Astrocyte of the hippocampus (primary cell): ENCODE measurements around the gene TRMT10B.

ENCODE experiments used
- DNase-seq: peaks from one replicate; pipeline ENCODE4 v3.0.0; 2011; ENCODE audit warnings: low read depth, low spot score

Gene TRMT10B, protein sequence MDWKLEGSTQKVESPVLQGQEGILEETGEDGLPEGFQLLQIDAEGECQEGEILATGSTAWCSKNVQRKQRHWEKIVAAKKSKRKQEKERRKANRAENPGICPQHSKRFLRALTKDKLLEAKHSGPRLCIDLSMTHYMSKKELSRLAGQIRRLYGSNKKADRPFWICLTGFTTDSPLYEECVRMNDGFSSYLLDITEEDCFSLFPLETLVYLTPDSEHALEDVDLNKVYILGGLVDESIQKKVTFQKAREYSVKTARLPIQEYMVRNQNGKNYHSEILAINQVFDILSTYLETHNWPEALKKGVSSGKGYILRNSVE

GRCh38 chr9:37753489-37754190 is at the start of gene TRMT10B:
Gene TRMT10B (plus strand): TSS chr9:37753805. CDS start chr9:37761932, 8,127 bp downstream.
- peak; percentile 86 for DNase-seq

DNA sequence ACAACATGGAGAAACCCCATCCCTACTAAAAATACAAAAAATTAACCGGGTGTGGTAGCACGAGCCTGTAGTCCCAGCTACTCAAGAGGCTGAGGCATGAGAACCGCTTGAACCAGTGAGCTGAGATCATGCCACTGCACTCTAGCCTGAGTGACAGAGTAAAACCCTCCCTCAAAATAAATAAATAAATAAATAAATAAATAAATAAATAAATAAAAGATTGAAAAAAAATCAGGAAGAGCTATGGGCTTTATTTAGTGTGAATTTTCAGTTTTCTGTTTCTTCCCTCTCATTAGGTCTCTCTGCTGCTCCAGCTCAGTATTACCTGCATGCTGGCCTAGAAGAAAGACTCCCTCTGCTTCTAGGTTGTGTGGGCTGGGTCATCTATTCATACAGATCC is 47.8 kb upstream of the TRMT10B start:
- DNase-seq, result no peak

GRCh38 chr9:37706290-37706689 is 47.3 kb upstream of the TRMT10B start:
- no peak for DNase-seq

DNA sequence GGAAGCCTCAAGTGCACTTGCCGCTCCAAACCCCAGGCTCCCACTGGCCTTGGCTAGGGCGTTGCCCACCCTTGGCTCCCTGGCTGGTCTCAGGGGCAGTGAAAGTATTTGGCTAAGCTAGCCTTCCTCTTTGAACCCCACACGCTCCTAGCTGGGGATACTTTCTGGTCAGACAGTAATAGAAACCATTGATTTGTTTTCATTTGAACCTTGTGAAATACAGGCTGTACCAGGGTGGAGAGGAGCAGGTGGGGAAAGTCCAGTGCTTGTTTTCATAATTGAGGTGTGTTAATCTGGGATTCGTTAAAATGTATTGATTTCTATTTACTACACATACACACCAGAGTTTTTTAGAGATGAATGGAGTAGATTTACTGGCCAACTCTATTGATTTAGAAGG is 45.9 kb upstream of the TRMT10B start:
- DNase-seq, result no peak

DNA sequence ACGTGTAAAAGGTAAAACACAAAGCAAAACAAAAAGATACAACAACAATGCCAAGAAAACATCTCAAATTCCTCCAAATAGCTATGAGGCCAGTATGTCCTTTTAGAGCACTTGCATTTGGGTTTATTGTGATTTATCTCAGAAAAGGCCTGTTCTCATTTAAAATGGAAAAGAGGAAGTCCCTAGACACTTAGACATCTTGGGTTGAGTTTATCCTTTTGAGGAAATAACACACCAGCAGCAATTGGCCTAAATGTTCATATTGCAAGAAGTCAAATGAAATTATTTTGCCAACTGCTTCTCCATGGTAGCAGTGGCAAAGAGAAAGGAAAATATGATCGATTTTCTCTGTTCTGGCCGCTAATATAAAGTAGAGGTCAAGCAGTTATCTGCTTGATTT is 43.6 kb upstream of the TRMT10B start:
- no peak for DNase-seq

- no peak for DNase-seq
Measured at GRCh38 chr9:37715260-37715659, 38.3 kb upstream of the TRMT10B start.

GRCh38 chr9:37715991-37716505 is 37.6 kb upstream of the TRMT10B start:
- no peak for DNase-seq

- DNase-seq, result no peak
Measured at GRCh38 chr9:37719526-37719925, 34.1 kb upstream of the TRMT10B start.

DNA sequence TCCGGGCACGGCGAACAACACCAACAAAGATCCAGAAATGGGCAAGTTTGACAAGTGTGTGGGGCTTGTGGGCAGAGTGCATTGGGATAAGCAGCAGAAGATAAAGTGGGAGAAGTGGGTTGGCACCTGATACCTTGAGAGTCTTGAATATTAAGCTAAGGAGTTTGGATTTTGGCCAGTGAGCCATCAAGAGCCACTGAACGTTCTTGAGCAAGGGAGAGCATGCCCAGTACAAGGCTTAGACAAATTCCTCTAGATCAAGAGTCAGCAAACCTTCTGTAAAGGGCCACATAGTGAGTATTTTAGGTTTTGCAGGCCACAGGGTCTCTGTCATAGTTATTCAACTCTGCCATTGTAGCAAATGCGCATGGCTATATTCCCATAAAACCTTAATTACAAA is 26.6 kb upstream of the TRMT10B start:
- no peak for DNase-seq

- DNase-seq, result no peak
Measured at GRCh38 chr9:37729499-37729898, 24.1 kb upstream of the TRMT10B start.

DNA sequence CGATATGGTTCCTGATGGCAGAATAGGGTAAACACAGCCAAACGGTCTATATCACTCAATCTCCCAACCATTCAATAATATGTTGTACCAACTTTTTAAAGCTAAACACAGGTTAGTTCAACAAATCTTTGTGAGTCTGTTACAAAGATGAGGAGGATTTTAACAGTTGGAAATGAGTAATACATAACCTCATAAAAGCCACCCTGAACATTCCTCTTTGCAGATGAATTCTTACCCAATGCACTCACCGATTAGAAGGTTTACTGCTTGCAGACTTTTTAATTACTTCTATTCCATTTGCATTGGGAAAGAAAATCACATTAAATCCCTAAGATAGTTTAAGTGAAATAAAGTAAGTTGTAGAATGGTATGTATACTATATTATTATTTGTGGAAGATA is 23.3 kb upstream of the TRMT10B start:
- peak; percentile 17 for DNase-seq

DNA sequence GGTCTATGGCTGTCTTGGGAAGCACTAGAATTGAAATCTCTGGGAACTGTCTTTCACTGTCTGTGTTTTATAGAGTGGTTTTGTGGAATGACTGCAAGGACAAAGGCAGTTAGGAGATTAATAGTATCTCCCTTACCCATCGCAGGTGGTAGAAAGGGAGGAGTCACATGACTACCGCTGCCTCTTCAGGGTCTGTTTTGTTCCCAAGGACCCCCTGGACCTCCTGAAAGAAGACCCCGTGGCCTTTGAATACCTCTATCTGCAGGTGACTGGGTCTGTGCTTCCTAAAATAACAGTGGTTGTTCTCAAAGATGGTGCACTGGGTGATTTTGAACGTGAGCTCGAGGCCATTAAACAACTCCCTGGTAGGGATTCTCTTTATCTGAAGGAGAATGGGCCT is 22.8 kb upstream of the TRMT10B start:
- DNase-seq, result no peak

- DNase-seq, result no peak
Measured at GRCh38 chr9:37732086-37732741, 21.4 kb upstream of the TRMT10B start.

- no peak for DNase-seq
Measured at GRCh38 chr9:37732952-37733351, 20.7 kb upstream of the TRMT10B start.

DNA sequence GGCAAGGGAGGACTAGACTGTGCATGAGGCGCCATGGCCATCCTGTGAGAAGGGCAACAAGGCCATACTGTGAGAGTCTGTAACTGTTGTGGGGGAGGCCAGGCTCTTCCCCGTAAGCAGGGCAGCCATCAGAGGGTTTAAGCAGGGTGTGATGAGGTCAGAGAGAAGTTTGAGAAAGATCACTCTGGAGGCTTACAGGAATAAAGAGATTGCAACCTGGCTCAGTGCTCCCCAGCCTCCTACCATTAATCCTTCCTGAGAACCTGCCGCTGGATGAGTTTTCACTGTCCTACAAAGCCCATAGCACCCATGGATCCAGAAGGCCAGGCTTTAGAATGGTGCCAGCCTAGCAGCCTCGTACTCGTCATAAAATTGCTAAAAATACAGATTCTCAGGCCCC is 14.4 kb upstream of the TRMT10B start:
- DNase-seq, result no peak

- no peak for DNase-seq
Measured at GRCh38 chr9:37740128-37740527, 13.5 kb upstream of the TRMT10B start.

- no peak for DNase-seq
Measured at GRCh38 chr9:37740631-37741328, 12.8 kb upstream of the TRMT10B start.

DNA sequence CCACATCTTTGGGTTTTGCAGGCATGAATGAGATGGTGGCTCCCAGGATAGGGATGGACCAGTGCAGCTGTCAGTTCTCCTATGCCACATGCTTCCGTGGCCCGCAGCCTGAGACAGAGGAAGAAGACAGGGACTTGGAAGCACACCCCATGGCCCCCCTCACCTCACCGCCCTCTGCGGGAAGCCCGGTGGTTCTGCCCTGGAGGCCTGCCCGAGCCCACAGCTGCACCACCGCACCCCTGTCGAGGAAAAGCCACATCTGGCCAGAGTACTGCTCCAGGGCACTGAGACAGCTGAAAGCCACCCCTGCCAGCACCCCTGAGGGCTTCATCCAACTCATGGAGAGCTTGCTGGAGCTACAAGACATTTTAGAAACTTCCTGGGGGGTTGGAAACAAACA is 7.6 kb upstream of the TRMT10B start:
- no peak for DNase-seq

- DNase-seq, result peak; percentile 14
Measured at GRCh38 chr9:37746448-37747270, 6.9 kb upstream of the TRMT10B start.

- peak; percentile 81 for DNase-seq
Measured at GRCh38 chr9:37747271-37747753, 6.3 kb upstream of the TRMT10B start.

DNA sequence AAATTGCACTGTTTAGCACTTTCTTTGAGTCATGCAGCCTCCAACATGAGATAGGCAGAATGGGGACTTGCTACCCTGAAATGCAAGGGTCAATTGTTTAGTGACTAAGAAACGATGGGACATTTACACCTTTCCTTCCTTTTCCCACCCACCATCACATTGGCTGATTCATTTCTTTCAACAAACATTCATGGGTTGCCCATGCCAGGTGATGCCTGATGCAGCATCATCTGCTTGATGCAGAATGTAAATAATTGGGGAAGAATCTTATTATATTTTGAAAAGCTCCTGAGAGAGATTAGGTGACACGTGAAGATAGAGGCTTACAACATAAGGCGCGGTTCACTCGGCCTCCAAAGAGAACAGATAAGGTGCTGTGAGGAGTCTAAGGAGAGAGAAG is 4.5 kb upstream of the TRMT10B start:
- no peak for DNase-seq
